Measurements from ENCODE around the gene ICAM3. TPM values are rescaled to one million over a fixed set of nuclear protein-coding genes. Genes with fewer than 3 reads are reported as not detected.

The ICAM3 gene
- total RNA-seq, 5 donors from 2014 or later (not counting 1 experiment from before 2014, with no cell fraction given), result 167 to 233 (median 183) TPM

DNA sequence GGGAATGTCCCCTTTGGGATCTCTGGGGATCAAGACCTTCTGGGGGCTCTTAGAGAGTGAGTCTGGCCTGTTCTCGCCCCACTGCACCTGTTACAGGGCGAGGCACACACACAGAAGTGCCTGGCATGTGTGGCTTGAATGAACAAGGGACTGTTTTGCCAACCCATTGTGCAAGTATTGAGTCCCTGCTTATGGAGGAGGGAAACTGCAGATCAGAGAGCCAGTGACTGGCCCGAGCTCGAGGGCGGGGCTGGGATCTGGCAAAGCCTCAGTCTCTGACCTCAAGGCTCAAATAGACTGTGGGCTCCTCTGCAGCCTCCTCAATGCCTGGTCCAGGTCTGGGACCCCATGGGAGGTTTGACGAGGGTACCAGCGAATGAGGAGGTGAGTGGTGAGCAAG, 11.6 kb downstream of the ICAM3 start:
- no peak overlapping the region for H3K27ac ChIP-seq (ENCODE audit: low read length)
- DNase-seq (no peak), ATAC-seq (replicated peaks in 1 of 4) (no peak)
- WGBS (ENCODE audit: insufficient coverage), result 100% methylated on average over 4 of the region's 7 CpGs
- ChIA-PET CTCF (no interaction called here), POLR2A (no interaction called here)
- Mint-ChIP-seq H3K4me1 (peaks cover 10 to 17% (median 14%) of the 10 kb centered on the region in 3 donors), H3K27ac (no peak overlapping the region), H3K36me3 (peaks cover 9% of the 10 kb centered on the region), H3K4me3 (no peak overlapping the region), H3K27me3 (no peaks in the 10 kb centered on the region), H3K9me3 (no peaks in the 10 kb centered on the region)
- H3K4me3 ChIP-seq (ENCODE audit: control insufficient read depth in 1 of 2, extremely low read depth in 1 of 2, low read length in 1 of 2), result no peak overlapping the region
- no peaks in the 10 kb centered on the region for H3K27me3 ChIP-seq (replicated peaks in 1 of 2; ENCODE audit: control insufficient read depth in 2 of 2, extremely low read depth in 1 of 2, insufficient read depth in 2 of 2, low read length in 1 of 2)
- peaks cover 7 to 18% of the 10 kb centered on the region in 2 experiments for H3K4me1 ChIP-seq (ENCODE audit: control insufficient read depth in 1 of 2, extremely low read depth in 1 of 2, insufficient read depth in 2 of 2, low read length in 2 of 2)
- no peaks in the 10 kb centered on the region for H3K9me3 ChIP-seq
- peaks cover 34 to 71% of the 10 kb centered on the region in 2 donors for H3K36me3 ChIP-seq (ENCODE audit: control insufficient read depth in 2 of 2, extremely low read depth in 1 of 2, insufficient read depth in 1 of 2, low read length in 1 of 2)

DNA sequence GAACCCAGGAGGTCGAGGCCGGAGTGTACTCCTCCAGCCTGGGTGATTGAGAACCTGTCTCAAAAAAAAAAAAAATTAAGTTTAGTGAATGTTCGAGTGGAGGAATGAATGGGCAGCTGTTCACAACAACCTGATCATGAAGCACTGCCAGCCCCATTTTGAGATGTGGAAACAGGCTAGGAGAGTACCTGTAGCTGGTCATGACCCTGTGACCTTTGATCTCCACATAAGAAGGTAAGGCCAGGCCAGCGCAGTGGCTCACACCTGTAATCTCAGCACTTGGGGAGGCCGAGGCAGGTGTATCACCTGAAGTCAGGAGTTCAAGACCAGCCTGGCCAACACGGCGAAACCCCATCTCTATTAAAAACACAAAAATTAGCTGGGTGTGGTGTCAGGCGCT, 13.7 kb downstream of the ICAM3 start:
- 96% methylated on average over 4 of the region's 8 CpGs for WGBS (ENCODE audit: insufficient coverage)
- H3K27ac Mint-ChIP-seq, result no peak overlapping the region
- POLR2A ChIA-PET, result no interaction called here

DNA sequence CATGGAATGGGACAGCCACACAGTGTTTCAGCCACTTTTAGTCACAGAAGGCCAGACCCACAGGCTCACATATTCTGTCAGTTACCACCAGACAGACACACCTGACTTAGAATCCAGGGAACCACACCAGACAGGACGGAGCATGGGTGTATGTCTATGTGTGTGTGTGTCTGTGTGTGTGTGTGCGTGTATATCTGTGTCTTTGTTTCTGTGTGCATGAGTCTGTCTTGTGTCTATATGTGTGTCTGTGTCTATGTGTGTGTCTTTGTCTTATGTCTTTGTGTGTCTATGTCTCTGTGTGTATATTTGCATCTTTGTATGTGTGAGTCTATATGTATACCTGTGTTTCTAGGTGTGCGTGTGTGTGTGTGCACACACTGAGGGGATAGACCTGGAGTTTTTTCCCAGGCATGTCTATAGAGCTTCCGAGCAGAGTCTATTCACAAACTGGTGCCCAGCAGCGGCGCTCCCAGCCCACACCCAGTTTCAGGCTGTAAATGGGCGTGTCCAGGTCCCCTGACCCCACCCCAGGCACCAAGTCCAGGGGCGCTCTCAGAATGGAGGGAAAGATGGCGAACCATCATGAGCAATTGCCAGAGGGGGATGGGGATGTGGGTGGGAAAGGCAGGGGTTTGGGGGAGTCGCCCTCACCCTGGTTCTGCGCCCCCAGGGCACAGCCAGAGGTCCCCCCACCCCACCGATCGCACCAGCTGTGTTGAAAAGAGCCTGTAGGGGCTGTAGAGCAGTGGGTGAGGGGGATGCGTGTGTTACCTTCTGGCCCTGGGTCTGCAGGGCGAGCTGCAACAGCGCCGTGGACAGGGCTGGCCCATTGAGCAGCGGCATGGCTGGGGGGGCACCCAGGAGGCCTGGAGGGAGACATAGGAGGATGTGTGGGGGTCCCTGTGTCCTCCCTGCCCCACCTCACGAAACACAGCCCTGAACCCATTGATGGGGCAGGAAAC, 17.3 kb downstream of the ICAM3 start:
- Histone ChIP-seq H3K36me3 (ENCODE audit: control insufficient read depth in 2 of 2, extremely low read depth in 1 of 2, insufficient read depth in 1 of 2, low read length in 1 of 2) (peaks cover 40 to 83% of the 10 kb centered on the region in 2 donors), H3K4me1 (ENCODE audit: control insufficient read depth in 1 of 2, extremely low read depth in 1 of 2, insufficient read depth in 2 of 2, low read length in 2 of 2) (no peaks in the 10 kb centered on the region), H3K27ac (ENCODE audit: low read length) (no peak overlapping the region), H3K27me3 (replicated peaks in 1 of 2; ENCODE audit: control insufficient read depth in 2 of 2, extremely low read depth in 1 of 2, insufficient read depth in 2 of 2, low read length in 1 of 2) (no peaks in the 10 kb centered on the region), H3K9me3 (no peaks in the 10 kb centered on the region), H3K4me3 (ENCODE audit: control insufficient read depth in 1 of 2, extremely low read depth in 1 of 2, low read length in 1 of 2) (no peak overlapping the region)
- 97% methylated on average over 12 of the region's 19 CpGs for WGBS (ENCODE audit: insufficient coverage)
- H3K4me3 Mint-ChIP-seq, result no peak overlapping the region
- ChIA-PET POLR2A (no interaction called here), CTCF (interaction anchor here in 1 of 2 donors (0.8 kb wide), 1 partner anchor 15 kb away, joined by 3 read pairs; no protein-coding TSS in a partner anchor)
- H3K9me3 Mint-ChIP-seq, result no peaks in the 10 kb centered on the region
- ATAC-seq (replicated peaks in 1 of 4) (no peak), DNase-seq (no peak)
- no peaks in the 10 kb centered on the region for H3K4me1 Mint-ChIP-seq
- H3K27me3 Mint-ChIP-seq, result no peaks in the 10 kb centered on the region
- H3K27ac Mint-ChIP-seq, result no peak overlapping the region
- peaks cover 22% of the 10 kb centered on the region for H3K36me3 Mint-ChIP-seq

More for the DNA sequence above, 13.7 kb downstream of the ICAM3 start:
- Mint-ChIP-seq H3K9me3 (no peaks in the 10 kb centered on the region), H3K27me3 (no peaks in the 10 kb centered on the region), H3K4me1 (peaks cover 0 to 5% (median 2%) of the 10 kb centered on the region in 3 donors), H3K4me3 (no peak overlapping the region), H3K36me3 (peaks cover 18% of the 10 kb centered on the region)
- CTCF ChIA-PET, result no interaction called here
- Histone ChIP-seq H3K36me3 (ENCODE audit: control insufficient read depth in 2 of 2, extremely low read depth in 1 of 2, insufficient read depth in 1 of 2, low read length in 1 of 2) (peaks cover 45 to 91% of the 10 kb centered on the region in 2 donors), H3K27ac (ENCODE audit: low read length) (no peak overlapping the region), H3K4me1 (ENCODE audit: control insufficient read depth in 1 of 2, extremely low read depth in 1 of 2, insufficient read depth in 2 of 2, low read length in 2 of 2) (peaks cover 0 to 2% of the 10 kb centered on the region in 2 experiments), H3K9me3 (no peaks in the 10 kb centered on the region), H3K4me3 (ENCODE audit: control insufficient read depth in 1 of 2, extremely low read depth in 1 of 2, low read length in 1 of 2) (no peak overlapping the region), H3K27me3 (replicated peaks in 1 of 2; ENCODE audit: control insufficient read depth in 2 of 2, extremely low read depth in 1 of 2, insufficient read depth in 2 of 2, low read length in 1 of 2) (no peaks in the 10 kb centered on the region)
- DNase-seq (no peak), ATAC-seq (replicated peaks in 1 of 4) (no peak)

DNA sequence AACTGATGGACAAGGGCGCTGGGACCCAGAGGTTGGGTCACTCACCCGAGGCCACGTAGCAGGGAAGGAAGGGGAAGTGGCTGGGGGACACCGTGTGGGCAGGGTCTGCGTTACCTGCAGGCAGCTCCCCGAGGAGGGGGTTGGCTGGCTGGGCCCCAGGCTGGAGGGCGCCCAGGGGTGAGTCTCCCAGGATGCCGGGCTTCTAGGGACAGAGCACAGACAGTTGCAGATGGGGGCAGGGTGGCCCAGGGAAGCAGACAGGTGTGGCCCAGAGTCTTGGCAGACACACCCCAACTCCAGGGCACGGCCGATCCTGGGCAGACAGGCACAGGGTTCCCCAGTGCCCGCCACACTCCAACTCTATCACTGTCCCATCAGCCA, 18.0 kb downstream of the ICAM3 start:
- peaks cover 0 to 1% (median 0%) of the 10 kb centered on the region in 3 donors for H3K4me1 Mint-ChIP-seq
- H3K27me3 Mint-ChIP-seq, result no peaks in the 10 kb centered on the region
- H3K4me1 ChIP-seq (ENCODE audit: control insufficient read depth in 1 of 2, extremely low read depth in 1 of 2, insufficient read depth in 2 of 2, low read length in 2 of 2), result peaks cover 0 to 2% of the 10 kb centered on the region in 2 experiments
- H3K36me3 Mint-ChIP-seq, result peaks cover 22% of the 10 kb centered on the region
- no peak overlapping the region for H3K4me3 Mint-ChIP-seq
- no peaks in the 10 kb centered on the region for H3K9me3 Mint-ChIP-seq
- H3K4me3 ChIP-seq (ENCODE audit: control insufficient read depth in 1 of 2, extremely low read depth in 1 of 2, low read length in 1 of 2), result no peak overlapping the region
- 98% methylated on average over 9 of the region's 11 CpGs for WGBS (ENCODE audit: insufficient coverage)
- peaks cover 39 to 82% of the 10 kb centered on the region in 2 donors for H3K36me3 ChIP-seq (ENCODE audit: control insufficient read depth in 2 of 2, extremely low read depth in 1 of 2, insufficient read depth in 1 of 2, low read length in 1 of 2)
- H3K9me3 ChIP-seq, result no peaks in the 10 kb centered on the region
- no peak for DNase-seq
- POLR2A ChIA-PET, result no interaction called here
- H3K27me3 ChIP-seq (replicated peaks in 1 of 2; ENCODE audit: control insufficient read depth in 2 of 2, extremely low read depth in 1 of 2, insufficient read depth in 2 of 2, low read length in 1 of 2), result no peaks in the 10 kb centered on the region
- no peak overlapping the region for H3K27ac ChIP-seq (ENCODE audit: low read length)
- CTCF ChIA-PET, result interaction anchor here in 1 of 2 donors (0.8 kb wide), 1 partner anchor 14 kb away, joined by 3 read pairs; no protein-coding TSS in a partner anchor
- ATAC-seq (replicated peaks in 1 of 4), result no peak
- H3K27ac Mint-ChIP-seq, result no peak overlapping the region

DNA sequence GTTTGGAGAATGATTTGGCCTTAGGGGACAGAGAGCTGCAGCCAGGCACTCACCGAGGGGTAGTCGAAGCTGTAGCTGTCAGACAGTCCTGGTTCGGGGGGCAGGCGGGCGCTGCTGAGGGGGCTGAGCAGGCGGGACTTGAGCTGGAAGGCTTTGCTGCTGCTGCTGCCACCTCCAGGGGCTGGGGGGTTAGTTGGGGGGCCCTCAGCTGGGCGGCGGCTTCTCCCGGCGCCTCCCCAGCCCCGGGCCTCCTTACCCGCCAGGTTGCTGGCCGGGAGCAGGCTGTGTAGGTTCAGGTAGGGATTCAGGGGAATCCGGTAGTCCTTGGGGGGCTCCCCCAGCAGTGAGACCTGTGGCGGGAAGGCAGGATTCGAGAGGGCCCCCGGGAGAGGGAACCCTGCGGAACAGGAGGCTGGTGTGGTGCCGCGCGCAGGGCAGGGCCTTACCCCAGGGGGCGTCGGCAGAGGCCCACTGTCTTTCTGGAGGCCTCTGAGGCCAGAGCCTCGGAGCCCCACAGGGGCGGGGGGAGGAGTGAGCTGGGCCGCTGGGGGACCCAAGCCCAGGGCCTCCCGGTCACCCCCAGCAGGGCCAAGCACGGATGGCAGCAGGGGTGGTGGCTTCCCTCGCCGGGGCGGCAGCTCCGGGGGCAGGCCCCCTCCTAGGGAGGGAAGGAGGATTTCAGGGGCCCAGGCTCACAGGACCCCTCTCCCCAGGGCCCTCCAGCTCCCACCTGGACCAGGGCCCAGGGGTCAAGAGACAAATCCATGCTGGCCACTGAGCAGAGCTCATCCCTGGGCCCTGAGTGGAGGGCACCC, 18.6 kb downstream of the ICAM3 start:
- H3K27ac ChIP-seq (ENCODE audit: low read length), result no peak overlapping the region
- ChIA-PET POLR2A (no interaction called here), CTCF (interaction anchor here in 1 of 2 donors (0.8 kb wide), 1 partner anchor 14 kb away, joined by 3 read pairs; no protein-coding TSS in a partner anchor)
- H3K9me3 Mint-ChIP-seq, result no peaks in the 10 kb centered on the region
- DNase-seq (no peak), ATAC-seq (replicated peaks in 1 of 4) (no peak)
- H3K27ac Mint-ChIP-seq, result no peak overlapping the region
- peaks cover 24% of the 10 kb centered on the region for H3K36me3 Mint-ChIP-seq
- H3K27me3 Mint-ChIP-seq, result no peaks in the 10 kb centered on the region
- H3K9me3 ChIP-seq, result no peaks in the 10 kb centered on the region
- H3K4me1 Mint-ChIP-seq, result peaks cover 5 to 7% (median 5%) of the 10 kb centered on the region in 3 donors
- peaks cover 0 to 8% of the 10 kb centered on the region in 2 experiments for H3K4me1 ChIP-seq (ENCODE audit: control insufficient read depth in 1 of 2, extremely low read depth in 1 of 2, insufficient read depth in 2 of 2, low read length in 2 of 2)
- H3K4me3 Mint-ChIP-seq, result no peak overlapping the region
- no peaks in the 10 kb centered on the region for H3K27me3 ChIP-seq (replicated peaks in 1 of 2; ENCODE audit: control insufficient read depth in 2 of 2, extremely low read depth in 1 of 2, insufficient read depth in 2 of 2, low read length in 1 of 2)
- no peak overlapping the region for H3K4me3 ChIP-seq (ENCODE audit: control insufficient read depth in 1 of 2, extremely low read depth in 1 of 2, low read length in 1 of 2)
- 98% methylated on average over 16 of the region's 32 CpGs for WGBS (ENCODE audit: insufficient coverage)
- H3K36me3 ChIP-seq (ENCODE audit: control insufficient read depth in 2 of 2, extremely low read depth in 1 of 2, insufficient read depth in 1 of 2, low read length in 1 of 2), result peaks cover 36 to 76% of the 10 kb centered on the region in 2 donors

All from T-cell (primary cell).